Renal cortex interstitium (tissue), 11 donors: ENCODE results near the gene IL13. TPM values are rescaled to one million over a fixed set of nuclear protein-coding genes. Genes with fewer than 3 reads are reported as not detected.

Source experiments
- DNase-seq, 11 donors: peaks; one replicate each; pipeline ENCODE4 v3.0.0-alpha.2; 2013; ENCODE audit warnings: low read depth in 9 of 11, low spot score in 4 of 11; ENCODE audit errors: extremely low read depth in 1 of 11
- polyA plus RNA-seq, 3 donors: library from polyadenylated mRNA; unstranded; fragments of 120-200 nt; gene quantifications; one replicate each; pipeline ENCODE4 v1.2.1, GENCODE V29; 2013; ENCODE audit not compliant: insufficient read length in 3 of 3

The IL13 gene
- polyA plus RNA-seq, 3 donors = not detected

GRCh38 chr5:132667761-132668705, 10.1 kb downstream of the IL13 start:
- DNase-seq = no peak

DNA sequence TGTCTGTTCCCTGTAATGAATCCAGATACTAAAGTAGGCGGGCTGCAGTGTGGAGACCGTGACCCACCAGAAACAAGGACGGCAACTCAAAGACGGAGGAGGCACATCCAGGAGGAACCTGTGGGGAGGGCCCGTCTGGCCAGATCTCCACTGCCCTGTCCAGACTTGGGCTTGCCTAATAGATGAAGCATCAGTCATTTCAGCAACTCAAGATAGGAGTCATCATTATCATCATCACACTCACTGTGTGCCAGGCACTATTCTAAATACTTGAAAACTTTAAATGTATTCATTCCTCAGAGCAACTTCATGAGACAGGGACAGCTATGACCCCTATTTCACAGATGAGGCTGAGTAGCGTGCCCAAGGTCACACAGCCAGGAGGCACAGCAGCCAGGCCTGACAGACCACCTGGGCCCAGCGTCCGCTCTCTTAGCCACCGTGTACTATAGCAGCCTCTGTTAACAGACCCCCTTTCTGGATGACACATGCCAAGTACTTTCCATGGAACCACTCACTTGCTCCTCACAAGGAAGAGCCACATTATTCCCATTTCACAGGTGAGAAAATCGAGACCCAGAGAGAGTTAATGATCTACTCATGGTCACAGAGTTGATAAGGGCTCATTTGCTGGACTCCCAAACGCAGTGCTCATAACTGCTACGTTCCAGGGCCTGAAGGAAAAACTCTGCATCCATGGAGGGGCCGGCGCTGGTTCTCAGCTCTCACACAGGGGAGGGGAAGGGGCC, 10.9 kb downstream of the IL13 start:
- no peak for DNase-seq

- no peak for DNase-seq
Observed at GRCh38 chr5:132669455-132669820, 11.5 kb downstream of the IL13 start.

DNA sequence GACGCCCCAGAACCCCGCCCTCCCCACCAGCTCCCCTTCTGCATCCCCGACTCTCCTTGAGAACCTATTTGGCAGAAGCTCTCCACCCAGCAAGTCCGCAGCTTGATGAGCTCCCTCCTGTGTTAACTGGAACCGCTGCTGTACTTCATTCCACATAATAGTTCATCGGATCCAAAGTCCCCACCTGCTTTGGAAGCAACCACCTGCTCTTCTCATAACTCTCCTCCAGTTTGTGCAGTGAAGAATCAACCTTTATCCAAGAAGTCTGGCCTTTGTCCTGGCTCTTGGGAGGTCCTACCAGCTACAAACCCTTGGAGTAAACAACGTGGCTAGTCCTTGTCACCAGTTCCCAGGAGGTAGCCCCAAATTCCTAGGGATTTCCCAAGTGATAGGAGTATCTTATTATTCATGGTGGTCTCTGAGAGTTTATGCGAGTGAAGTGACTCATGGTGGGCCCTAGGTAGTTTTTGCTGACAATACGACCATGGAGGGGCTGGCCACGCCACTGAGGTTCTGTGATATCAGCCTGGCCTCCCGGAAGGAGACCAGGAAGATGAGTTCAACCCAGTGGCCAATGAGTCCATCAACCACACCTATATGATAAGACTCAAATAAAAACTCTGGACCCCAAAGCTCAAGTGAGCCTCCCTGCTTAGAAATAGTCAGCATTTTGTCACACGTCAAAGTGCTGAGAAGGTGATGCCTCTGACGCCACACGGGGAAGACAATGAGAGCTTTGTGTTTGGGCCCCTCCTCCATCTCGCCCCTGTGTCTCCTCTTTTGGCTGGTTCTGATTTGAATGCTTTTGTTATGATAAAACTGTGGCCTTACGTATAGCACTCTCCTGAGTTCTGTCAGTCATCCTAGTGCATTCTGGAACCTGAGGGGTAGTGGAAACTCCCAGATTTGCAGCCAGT, 12.3 kb downstream of the IL13 start:
- no peak for DNase-seq

DNA sequence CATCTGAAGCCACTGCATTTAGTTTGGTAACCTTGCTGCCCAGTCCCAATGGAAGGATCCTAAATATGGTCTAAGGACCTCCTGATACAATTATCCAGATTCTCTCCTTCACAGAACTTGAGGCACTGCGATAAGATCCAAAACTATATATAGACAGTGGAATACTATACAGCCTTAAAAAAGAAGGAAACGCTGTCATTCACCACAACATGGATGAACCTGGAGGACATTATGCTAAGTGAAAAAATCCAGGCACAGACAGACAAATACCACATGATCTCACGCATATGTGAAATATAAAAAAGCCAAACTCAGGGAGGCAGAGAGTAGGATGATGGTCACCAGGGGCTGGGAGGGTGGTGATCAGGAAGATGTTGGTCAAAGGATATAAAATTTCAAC, 13.0 kb downstream of the IL13 start:
- no peak for DNase-seq

DNA sequence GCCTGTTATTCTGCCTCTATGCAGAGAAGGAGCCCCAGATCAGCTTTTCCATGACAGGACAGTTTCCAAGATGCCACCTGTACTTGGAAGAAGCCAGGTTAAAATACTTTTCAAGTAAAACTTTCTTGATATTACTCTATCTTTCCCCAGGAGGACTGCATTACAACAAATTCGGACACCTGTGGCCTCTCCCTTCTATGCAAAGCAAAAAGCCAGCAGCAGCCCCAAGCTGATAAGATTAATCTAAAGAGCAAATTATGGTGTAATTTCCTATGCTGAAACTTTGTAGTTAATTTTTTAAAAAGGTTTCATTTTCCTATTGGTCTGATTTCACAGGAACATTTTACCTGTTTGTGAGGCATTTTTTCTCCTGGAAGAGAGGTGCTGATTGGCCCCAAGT, 15.5 kb downstream of the IL13 start:
- DNase-seq = no peak

GRCh38 chr5:132673939-132674630, 16.1 kb downstream of the IL13 start, which contains the start of gene IL4:
Gene IL4, plus strand, starts transcription at chr5:132673989. Its CDS starts 62 bp downstream, at chr5:132674051.
- DNase-seq = no peak

- DNase-seq = no peak
Observed at GRCh38 chr5:132674671-132675506, 16.9 kb downstream of the IL13 start.

- no peak for DNase-seq
Observed at GRCh38 chr5:132675936-132676689, 18.1 kb downstream of the IL13 start.

- DNase-seq = no peak
Observed at GRCh38 chr5:132677191-132677590, 19.2 kb downstream of the IL13 start.

DNA sequence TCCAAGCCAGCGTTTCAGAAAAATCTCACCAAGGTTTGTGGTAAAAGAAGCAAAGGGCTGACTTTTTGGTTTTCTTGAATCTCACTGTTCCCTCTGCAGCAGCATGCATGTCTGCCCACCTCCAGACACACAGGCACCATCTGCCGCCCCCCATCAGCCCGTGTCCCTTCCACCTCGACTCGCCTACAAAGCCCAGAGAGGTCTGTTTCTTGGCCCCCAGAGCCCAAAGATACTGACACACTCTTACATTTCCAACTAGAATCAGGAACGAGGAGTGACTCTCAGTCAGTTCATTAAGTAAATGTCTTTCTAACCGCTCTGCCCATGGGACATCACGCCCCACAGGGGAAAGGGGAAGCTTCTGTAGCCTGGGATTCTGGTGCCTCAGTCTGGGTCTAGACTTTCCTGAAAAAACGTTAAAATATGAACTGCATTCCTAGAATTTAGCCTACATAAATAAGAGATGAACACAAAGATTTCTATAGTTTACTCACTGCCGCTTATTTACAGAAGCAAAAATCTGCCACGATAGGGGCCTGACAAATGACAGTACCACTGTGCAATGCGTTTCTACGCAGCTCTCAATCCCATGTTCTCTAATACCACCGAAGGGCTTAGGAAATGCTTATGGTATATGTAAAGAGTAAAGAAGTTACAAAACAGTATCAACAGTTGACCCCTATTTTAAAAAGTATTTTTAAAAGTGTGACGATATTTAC, 19.9 kb downstream of the IL13 start:
- DNase-seq = no peak

GRCh38 chr5:132678735-132679134, 20.8 kb downstream of the IL13 start:
- no peak for DNase-seq

GRCh38 chr5:132679166-132679565, 21.2 kb downstream of the IL13 start:
- DNase-seq = no peak

GRCh38 chr5:132679717-132680380, 21.9 kb downstream of the IL13 start:
- DNase-seq = no peak

- DNase-seq = no peak
Observed at GRCh38 chr5:132680780-132681475, 23.0 kb downstream of the IL13 start.
